Astrocyte (in vitro differentiated cells and primary cell): ENCODE measurements around the gene EIF2A. TPM values are rescaled to one million over a fixed set of nuclear protein-coding genes. Genes with fewer than 3 reads are reported as not detected.

Source experiments
- DNase-seq: peaks from one replicate; pipeline ENCODE4 v3.0.0-alpha.2; 2010; ENCODE audit warnings: low read depth
- FAIRE-seq: peaks from 2 replicates; lab custom pipeline; 2011; peaks lifted over from hg19 to GRCh38; lab: Jason Lieb, UNC
- H2AFZ ChIP-seq: 2 replicates; pipeline ENCODE4 v1.6.0; 2012; ENCODE audit warnings: low read depth, low read length, inconsistent platforms
- H3K27ac ChIP-seq: 2 replicates; pipeline ENCODE4 v1.5.1; 2011; ENCODE audit warnings: low read depth, low read length, inconsistent platforms
- H3K27me3 ChIP-seq: 2 replicates; pipeline ENCODE4 v1.6.0; 2011; ENCODE audit warnings: low read length, inconsistent platforms; ENCODE audit not compliant: insufficient read depth
- H3K36me3 ChIP-seq: 2 replicates; pipeline ENCODE4 v1.5.1; 2011; ENCODE audit warnings: low read length, inconsistent platforms; ENCODE audit not compliant: insufficient read depth
- H3K4me1 ChIP-seq: 2 replicates; pipeline ENCODE4 v1.5.1; 2011; ENCODE audit warnings: low read length, inconsistent platforms; ENCODE audit not compliant: insufficient read depth
- H3K4me2 ChIP-seq: 2 replicates; pipeline ENCODE4 v1.6.0; 2012; ENCODE audit warnings: low read length, inconsistent platforms
- H3K4me3 ChIP-seq: 2 replicates; pipeline ENCODE4 v1.5.1; 2011; ENCODE audit warnings: low read depth, mild to moderate bottlenecking, low read length, inconsistent platforms; ENCODE audit not compliant: insufficient read depth
- H3K79me2 ChIP-seq: 2 replicates; pipeline ENCODE4 v1.6.0; 2012; ENCODE audit warnings: mild to moderate bottlenecking, low read length, inconsistent platforms; ENCODE audit not compliant: insufficient read depth
- H3K9ac ChIP-seq: 2 replicates; pipeline ENCODE4 v1.6.0; 2012; ENCODE audit warnings: mild to moderate bottlenecking, low read length, inconsistent platforms
- H3K9me3 ChIP-seq: 2 replicates; pipeline ENCODE4 v1.5.1; 2012; ENCODE audit warnings: low read depth, mild to moderate bottlenecking, low read length, inconsistent platforms; ENCODE audit not compliant: insufficient read depth
- H4K20me1 ChIP-seq: 2 replicates; pipeline ENCODE4 v1.6.0; 2012; ENCODE audit warnings: low read length, inconsistent platforms; ENCODE audit not compliant: insufficient read depth
- H3K27ac Mint-ChIP-seq: one replicate; pipeline ENCODE4 v1.8.0; 2021; ENCODE audit warnings: mild to moderate bottlenecking, mixed read lengths; ENCODE audit not compliant: unreplicated experiment
- H3K27me3 Mint-ChIP-seq: one replicate; pipeline ENCODE4 v1.8.0; 2021; ENCODE audit warnings: low read depth, mixed read lengths; ENCODE audit not compliant: unreplicated experiment
- H3K36me3 Mint-ChIP-seq: one replicate; pipeline ENCODE4 v1.8.0; 2021; ENCODE audit warnings: low read depth, mixed read lengths; ENCODE audit not compliant: unreplicated experiment
- H3K4me1 Mint-ChIP-seq: one replicate; pipeline ENCODE4 v1.8.0; 2021; ENCODE audit warnings: low read depth, mixed read lengths; ENCODE audit not compliant: unreplicated experiment
- H3K4me3 Mint-ChIP-seq: one replicate; pipeline ENCODE4 v1.8.0; 2021; ENCODE audit warnings: mild to moderate bottlenecking, moderate library complexity, mixed read lengths; ENCODE audit not compliant: unreplicated experiment
- H3K9me3 Mint-ChIP-seq: one replicate; pipeline ENCODE4 v1.8.0; 2021; ENCODE audit warnings: mild to moderate bottlenecking, mixed read lengths; ENCODE audit not compliant: unreplicated experiment
- EZH2 ChIP-seq: IDR thresholded peaks from 2 replicates; pipeline ENCODE4 v1.6.1; 2012; ENCODE audit warnings: mild to moderate bottlenecking, low read length, inconsistent platforms; ENCODE audit not compliant: insufficient read depth
- total RNA-seq: library from RNA; stranded (reverse); gene quantifications from 2 replicates; pipeline ENCODE4 v1.2.1, GENCODE V29; 2021
- TF ChIP-seq, protein P1 (sequence below): IDR thresholded peaks from 2 replicates; pipeline ENCODE4 v1.5.1; 2011; ENCODE audit warnings: low read depth, mild to moderate bottlenecking, inconsistent platforms, low read length, moderate library complexity; ENCODE audit not compliant: insufficient read depth

The EIF2A gene
- total RNA-seq, 1 donor from 2014 or later: 64.2 TPM

DNA sequence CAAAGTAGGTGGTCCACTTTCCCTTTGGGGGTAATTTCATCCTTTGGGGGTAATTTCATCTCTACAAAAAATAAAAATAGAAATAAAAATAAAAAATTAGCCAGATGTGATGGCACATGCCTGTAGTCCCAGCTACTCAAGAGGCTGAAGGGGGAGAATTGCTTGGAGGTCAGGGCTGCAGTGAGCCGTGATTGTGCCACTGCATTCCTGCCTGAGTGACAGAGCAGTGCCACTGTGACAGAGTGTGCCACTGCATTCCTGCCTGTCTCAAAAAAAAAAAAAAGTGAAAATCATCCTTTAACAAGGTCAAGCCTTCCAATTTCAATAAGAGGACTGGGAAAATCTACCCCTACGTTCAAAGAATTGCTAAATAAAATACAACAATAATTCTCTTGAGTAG lies 23.0 kb upstream of the EIF2A start:
- no peaks in the 10 kb centered on the region for H3K9me3 Mint-ChIP-seq
- peaks cover under 1% of the 10 kb centered on the region for H3K36me3 Mint-ChIP-seq
- no peaks in the 10 kb centered on the region for H3K79me2 ChIP-seq
- H3K4me3 Mint-ChIP-seq: no peak overlapping the region
- H3K36me3 ChIP-seq: no peaks in the 10 kb centered on the region
- no peaks in the 10 kb centered on the region for H4K20me1 ChIP-seq
- H3K27ac Mint-ChIP-seq: no peak overlapping the region
- no peak overlapping the region for H3K4me3 ChIP-seq
- no peak overlapping the region for H3K9ac ChIP-seq
- no peak for TF ChIP-seq EZH2
- TF ChIP-seq, protein P1, sequence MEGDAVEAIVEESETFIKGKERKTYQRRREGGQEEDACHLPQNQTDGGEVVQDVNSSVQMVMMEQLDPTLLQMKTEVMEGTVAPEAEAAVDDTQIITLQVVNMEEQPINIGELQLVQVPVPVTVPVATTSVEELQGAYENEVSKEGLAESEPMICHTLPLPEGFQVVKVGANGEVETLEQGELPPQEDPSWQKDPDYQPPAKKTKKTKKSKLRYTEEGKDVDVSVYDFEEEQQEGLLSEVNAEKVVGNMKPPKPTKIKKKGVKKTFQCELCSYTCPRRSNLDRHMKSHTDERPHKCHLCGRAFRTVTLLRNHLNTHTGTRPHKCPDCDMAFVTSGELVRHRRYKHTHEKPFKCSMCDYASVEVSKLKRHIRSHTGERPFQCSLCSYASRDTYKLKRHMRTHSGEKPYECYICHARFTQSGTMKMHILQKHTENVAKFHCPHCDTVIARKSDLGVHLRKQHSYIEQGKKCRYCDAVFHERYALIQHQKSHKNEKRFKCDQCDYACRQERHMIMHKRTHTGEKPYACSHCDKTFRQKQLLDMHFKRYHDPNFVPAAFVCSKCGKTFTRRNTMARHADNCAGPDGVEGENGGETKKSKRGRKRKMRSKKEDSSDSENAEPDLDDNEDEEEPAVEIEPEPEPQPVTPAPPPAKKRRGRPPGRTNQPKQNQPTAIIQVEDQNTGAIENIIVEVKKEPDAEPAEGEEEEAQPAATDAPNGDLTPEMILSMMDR: no peak
- H3K4me2 ChIP-seq: no peak overlapping the region
- H3K4me1 ChIP-seq: no peaks in the 10 kb centered on the region
- no peaks in the 10 kb centered on the region for H3K9me3 ChIP-seq
- H3K4me1 Mint-ChIP-seq: no peaks in the 10 kb centered on the region
- no peak overlapping the region for H2AFZ ChIP-seq
- no peaks in the 10 kb centered on the region for H3K27me3 Mint-ChIP-seq
- H3K27ac ChIP-seq: no peak overlapping the region
- FAIRE-seq: no peak
- DNase-seq: no peak
- H3K27me3 ChIP-seq: no peaks in the 10 kb centered on the region

DNA sequence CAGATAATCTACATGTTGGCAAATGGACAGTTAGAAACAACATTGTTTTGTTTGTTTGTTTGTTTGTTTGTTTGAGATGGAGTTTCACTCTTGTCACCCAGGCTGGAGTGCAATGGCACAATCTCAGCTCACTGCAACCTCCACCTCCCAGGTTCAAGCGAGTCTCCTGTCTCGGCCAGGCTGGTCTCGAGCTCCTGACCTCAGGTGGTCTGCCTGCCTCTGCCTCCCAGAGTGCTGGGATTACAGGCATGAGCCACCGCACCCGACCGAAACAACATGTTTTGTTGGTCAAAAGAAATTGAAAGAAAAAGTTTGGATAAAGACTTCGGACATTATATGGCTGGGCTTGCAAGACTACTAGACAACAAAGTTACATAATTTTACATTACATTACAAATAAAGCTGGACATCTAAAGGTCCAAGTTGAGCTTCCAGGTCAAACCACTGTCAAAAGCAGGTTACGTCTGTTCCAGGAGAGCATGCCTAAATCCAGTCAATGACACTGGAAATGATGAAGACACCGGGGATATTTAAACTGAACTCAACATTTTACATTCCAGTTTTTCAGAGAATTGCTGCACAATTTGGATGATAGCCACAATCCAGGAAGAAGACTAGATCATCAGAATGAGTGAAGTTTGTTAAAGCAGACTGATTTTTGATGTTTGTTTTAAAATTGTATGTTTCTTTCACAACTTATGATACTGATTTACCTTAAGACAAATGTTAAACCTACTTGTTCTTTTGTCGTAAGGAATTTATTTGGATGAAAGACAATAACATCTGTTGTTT lies 18.9 kb upstream of the EIF2A start:
- Histone ChIP-seq H3K4me2 (no peak overlapping the region), H3K36me3 (no peaks in the 10 kb centered on the region), H3K4me3 (no peak overlapping the region), H3K79me2 (no peaks in the 10 kb centered on the region), H4K20me1 (no peaks in the 10 kb centered on the region), H3K27ac (no peak overlapping the region), H3K4me1 (no peaks in the 10 kb centered on the region), H3K9me3 (no peaks in the 10 kb centered on the region), H3K9ac (no peak overlapping the region), H2AFZ (no peak overlapping the region), H3K27me3 (no peaks in the 10 kb centered on the region)
- no peaks in the 10 kb centered on the region for H3K27me3 Mint-ChIP-seq
- H3K27ac Mint-ChIP-seq: peak overlapping the region; percentile 56
- H3K36me3 Mint-ChIP-seq: no peaks in the 10 kb centered on the region
- H3K4me3 Mint-ChIP-seq: no peak overlapping the region
- TF ChIP-seq EZH2: no peak
- TF ChIP-seq, protein P1: no peak
- no peak for FAIRE-seq
- no peaks in the 10 kb centered on the region for H3K9me3 Mint-ChIP-seq
- DNase-seq: no peak
- no peaks in the 10 kb centered on the region for H3K4me1 Mint-ChIP-seq

DNA sequence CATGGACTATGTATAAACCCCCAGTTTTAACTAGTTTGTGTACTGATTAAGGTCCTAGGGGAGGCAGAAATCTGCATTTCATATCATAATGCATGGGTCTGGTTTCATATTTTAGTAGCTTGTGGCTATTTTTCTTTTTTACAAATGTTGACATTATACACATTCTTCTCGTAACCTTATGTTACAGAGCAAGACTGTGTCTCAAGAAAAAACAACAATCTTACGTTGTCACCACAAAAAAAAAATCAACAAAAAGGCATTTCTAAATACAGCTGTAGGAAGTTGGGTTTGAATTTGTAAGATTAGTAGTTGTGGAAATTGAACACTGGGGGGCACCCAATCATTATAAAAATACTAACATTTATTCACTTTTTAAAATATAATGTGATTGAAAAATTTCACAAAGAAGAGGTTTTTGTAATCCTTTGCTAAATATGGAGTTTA lies 18.2 kb upstream of the EIF2A start:
- no peak overlapping the region for H3K4me3 Mint-ChIP-seq
- H3K27ac Mint-ChIP-seq: no peak overlapping the region

More for the DNA sequence above, 18.2 kb upstream of the EIF2A start:
- H3K4me3 ChIP-seq: no peak overlapping the region
- H4K20me1 ChIP-seq: no peaks in the 10 kb centered on the region
- H3K36me3 ChIP-seq: no peaks in the 10 kb centered on the region
- TF ChIP-seq, protein P1: peak; percentile 32
- TF ChIP-seq EZH2: no peak
- Mint-ChIP-seq H3K27me3 (no peaks in the 10 kb centered on the region), H3K9me3 (no peaks in the 10 kb centered on the region), H3K4me1 (no peaks in the 10 kb centered on the region), H3K36me3 (no peaks in the 10 kb centered on the region)
- no peaks in the 10 kb centered on the region for H3K4me1 ChIP-seq
- no peaks in the 10 kb centered on the region for H3K27me3 ChIP-seq
- no peak overlapping the region for H2AFZ ChIP-seq
- H3K9ac ChIP-seq: no peak overlapping the region
- no peaks in the 10 kb centered on the region for H3K79me2 ChIP-seq
- FAIRE-seq (peak; percentile 68), DNase-seq (no peak)
- H3K27ac ChIP-seq: no peak overlapping the region
- no peak overlapping the region for H3K4me2 ChIP-seq
- no peaks in the 10 kb centered on the region for H3K9me3 ChIP-seq
